Measurements from ENCODE around the gene TMED1.
"Not testable (repeated sequence)": the region's sequence is repeated elsewhere in the genome, so short reads cannot be mapped to it uniquely, and the experiment has no call there.

TMED1 gene, protein sequence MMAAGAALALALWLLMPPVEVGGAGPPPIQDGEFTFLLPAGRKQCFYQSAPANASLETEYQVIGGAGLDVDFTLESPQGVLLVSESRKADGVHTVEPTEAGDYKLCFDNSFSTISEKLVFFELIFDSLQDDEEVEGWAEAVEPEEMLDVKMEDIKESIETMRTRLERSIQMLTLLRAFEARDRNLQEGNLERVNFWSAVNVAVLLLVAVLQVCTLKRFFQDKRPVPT

DNA sequence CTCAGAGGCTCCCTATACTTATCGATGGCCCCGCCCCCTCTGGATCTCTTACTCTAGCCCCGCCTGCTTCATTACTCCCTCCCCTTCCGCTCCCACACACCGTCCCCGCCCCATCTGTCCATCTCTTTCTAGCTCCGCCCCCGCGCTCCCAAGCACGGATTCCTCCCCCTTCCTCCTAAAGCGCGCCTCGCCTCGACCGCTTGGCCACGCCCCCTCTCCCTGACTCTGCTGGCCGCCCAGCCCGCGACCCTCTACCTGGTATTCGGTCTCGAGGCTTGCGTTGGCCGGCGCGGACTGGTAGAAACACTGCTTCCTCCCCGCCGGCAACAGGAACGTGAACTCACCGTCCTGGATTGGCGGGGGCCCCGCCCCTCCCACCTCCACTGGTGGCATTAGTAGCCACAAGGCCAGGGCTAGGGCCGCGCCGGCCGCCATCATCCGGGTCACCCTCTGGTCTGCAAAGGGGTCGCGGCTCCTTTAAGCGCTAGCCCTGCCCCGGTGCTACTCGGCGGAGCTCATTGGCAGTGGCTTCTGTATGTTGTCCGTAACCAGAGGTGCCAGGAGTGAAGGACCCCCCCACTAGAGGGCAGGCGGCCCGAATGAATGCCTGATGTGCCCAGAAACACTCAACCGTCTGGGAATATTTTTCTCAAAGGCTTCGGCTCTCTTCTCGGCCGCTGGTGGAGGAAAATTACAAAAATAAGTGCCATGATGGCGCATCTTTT is at the start of gene TMED1:
TSS of gene TMED1 (minus strand) at position 459 of the 725 bp plus-strand sequence. CDS start at position 438, 21 bp downstream.
- peak; percentile 96 for DNase-seq

GRCh38 chr19:10885201-10886169 is 49.5 kb upstream of the TMED1 start:
- no peak for DNase-seq

DNA sequence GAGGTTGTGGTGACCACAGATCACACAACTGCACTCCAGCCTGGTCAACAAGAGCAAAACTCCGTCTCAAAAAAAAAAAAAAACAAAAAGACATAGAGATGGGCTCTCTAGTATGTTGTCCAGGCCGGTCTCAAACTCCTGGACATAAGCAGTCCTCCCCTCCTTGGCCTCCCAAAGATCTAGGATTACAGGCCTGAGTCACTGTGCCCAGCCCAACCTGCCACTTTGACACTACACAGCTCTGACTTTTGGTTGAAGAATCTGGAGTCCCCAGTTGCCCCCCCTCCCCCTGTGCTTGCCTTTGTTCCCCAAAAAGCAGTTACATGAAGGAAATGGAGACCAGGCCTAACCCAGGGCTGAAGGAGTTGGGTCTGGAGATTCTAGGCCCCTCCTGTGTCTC is 48.3 kb upstream of the TMED1 start:
- DNase-seq, result no peak

GRCh38 chr19:10882108-10882457 is 46.1 kb upstream of the TMED1 start:
- no peak for DNase-seq

GRCh38 chr19:10881403-10882107 is 45.5 kb upstream of the TMED1 start:
- DNase-seq, result no peak

DNA sequence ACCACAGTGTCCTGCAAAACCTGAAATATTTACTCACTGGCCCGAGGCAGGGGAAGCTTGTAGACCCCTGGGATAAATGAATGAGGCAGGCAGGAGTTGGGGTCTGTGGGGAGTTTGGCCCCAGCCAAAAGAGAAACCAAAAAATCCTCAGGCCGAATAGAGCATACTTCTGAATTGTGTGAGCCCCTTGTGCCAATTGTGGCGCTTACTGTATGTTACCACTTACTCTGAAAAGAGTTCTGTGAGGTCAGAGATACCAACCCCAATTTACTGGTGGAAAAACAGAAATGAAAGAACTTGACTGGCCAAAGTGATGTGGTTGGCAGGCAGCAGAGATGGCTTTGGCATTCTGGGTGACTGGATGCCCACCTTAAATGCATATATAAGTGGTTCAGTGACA is 42.2 kb upstream of the TMED1 start:
- DNase-seq, result no peak

- DNase-seq, result not testable (repeated sequence)
These were observed 41.6 kb upstream of the TMED1 start for GRCh38 chr19:10877608-10878007.

DNA sequence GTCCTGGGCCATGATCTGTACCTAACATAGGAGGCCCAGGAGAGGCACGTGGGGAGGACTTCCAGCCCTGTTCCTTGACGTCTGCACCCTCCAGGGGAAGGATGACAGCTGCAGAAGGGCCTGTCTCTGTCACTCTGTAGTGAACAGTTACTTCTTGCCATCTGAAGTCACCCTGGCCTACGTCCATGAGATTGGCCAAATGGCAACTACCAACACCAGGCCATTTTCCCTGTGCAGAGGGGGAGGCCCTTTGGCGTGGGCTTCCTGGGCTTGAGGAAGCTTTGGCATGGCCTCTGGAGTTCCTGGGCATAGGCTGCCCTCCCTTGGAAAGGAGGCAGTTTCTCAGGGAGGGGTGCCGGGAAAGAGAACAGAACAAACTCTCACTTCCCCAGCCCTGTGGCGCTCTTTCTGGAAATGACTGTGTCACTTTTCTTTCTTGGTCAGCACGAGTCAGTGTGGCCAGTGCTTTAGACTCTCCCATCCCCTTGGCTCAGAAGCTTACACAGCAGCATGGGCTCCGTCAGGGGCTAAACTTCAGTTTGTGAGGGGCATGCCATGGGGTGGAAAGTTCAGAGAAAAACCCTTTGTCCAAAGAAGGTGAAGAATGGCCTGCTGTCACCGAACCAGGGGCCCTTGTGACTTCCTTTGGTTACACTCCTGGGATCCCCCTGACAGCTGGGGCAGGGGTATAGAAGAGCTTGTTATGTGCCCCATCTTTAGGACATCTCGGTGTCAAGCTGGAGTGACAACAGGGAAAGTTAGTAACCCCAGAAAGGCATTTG is 40.6 kb upstream of the TMED1 start:
- DNase-seq, result no peak

DNA sequence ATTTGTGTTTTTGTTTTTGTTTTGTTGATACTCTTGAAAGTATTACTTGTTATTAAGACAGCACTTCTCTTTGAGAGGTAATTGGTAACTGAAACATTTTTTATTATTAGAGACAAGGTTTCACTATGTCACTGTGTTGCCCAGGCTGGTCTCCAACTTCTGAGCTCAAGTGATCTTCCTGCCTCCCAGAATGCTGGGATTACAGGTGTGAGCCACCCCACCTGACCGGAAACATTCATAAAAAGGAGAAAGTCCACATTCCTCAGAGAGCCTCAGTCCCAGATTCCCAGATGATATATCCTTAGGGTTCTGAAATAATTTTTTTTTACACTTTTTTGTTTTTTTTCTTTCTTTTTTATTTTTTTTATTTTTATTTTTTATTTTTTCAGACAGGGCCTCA is 38.0 kb upstream of the TMED1 start:
- DNase-seq, result no peak

GRCh38 chr19:10872546-10873107 is 36.6 kb upstream of the TMED1 start:
- DNase-seq, result no peak

DNA sequence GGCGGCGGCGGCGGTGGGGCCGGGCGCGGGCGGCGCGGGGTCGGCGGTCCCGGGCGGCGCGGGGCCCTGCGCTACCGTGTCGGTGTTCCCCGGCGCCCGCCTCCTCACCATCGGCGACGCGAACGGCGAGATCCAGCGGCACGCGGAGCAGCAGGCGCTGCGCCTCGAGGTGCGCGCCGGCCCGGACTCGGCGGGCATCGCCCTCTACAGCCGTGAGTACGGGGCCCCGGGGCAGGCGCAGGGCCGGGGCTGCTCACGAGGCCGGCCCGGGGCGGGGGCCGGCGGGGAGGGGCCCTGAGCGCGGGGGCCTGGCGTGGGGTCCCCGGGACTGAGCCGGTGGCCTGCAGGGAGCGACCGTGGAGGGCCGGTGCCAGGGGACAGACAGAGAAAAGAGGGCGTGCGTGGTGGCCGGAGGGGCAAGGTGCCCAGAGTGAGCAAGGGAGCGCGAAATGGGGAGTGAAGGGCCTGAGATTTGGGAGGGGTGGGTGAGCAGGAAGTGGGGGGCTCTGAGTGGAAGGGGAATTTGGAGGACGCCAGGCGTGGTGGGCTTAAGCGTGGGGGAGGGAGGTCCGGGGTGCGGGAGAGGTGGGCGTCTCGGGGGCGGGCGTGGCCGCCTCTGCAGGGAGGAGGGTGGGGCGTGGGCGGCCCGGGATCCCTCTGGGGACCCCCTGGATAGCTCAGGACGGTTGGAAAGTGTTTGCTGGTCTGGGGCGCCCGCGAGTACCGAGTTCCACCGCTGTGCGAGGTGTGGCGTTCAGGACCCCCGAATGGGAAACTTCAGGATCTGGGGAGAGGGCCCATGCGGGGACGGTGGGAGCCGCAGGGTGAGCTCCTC is 35.9 kb upstream of the TMED1 start:
- DNase-seq, result no peak

DNA sequence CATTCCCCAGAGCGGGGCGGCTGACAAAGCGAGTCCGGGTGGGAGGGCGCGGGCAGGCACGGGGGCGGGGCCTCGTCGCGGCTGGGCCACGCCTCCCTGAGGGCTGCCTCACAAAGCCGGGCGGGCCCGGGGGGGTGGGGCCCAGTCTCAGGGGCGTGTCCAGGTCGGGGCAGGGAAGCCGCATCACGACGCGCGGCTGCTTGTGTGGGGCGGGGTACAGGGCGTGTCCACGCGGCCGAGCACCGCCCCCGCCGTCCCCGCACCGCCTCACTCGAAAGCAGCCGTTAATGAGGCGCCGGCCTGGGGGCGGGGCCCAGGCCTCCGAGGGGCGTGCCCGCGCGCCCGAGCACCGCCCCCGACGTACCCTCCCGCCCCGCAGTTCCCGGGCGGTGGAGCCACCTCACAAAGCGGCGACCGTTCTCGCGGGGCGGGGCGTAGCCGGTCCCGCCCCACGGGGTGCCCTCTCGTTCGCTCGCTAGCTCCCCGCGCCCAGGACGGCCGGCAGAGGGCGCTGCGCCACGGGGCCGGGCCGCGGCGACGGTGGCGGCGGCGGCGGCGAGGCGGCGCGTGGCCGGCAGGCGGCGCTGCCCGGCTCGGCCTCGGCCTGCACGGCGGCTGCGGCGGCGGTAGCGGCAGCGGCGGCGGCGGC is 35.1 kb upstream of the TMED1 start, which contains the start of gene CARM1:
TSS of gene CARM1 (plus strand) at position 599 of the 649 bp plus-strand sequence. CDS start 150 bp downstream, outside the sequence.
- peak; percentile 89 for DNase-seq

- DNase-seq, result no peak
These were observed 34.5 kb upstream of the TMED1 start for GRCh38 chr19:10870501-10870954.

DNA sequence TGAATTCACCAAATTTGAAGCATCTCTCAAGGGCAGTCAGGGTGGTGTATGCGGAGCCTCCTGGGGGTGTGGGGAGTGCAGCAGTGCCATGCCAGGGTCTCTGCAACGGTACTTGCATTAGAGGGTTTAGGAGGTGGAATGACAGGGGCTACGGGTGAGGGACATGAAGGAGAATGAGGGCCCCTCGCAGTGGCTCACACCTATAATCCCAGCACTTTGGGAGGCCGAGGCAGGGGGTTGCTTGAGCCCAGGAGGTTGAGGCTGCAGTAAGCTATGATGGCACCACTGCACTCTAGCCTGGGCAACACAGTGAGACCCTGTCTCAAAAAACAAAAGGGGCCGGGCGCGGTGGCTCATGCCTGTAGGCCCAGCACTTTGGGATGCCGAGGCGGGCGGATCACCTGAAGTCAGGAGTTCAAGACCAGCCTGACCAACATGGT is 33.9 kb upstream of the TMED1 start:
- not testable (repeated sequence) for DNase-seq

GRCh38 chr19:10868872-10869547 is 33.0 kb upstream of the TMED1 start:
- no peak for DNase-seq

- DNase-seq, result no peak
These were observed 30.5 kb upstream of the TMED1 start for GRCh38 chr19:10866495-10866894.

- DNase-seq, result peak; percentile 53
These were observed 28.5 kb upstream of the TMED1 start for GRCh38 chr19:10864538-10864899.

DNA sequence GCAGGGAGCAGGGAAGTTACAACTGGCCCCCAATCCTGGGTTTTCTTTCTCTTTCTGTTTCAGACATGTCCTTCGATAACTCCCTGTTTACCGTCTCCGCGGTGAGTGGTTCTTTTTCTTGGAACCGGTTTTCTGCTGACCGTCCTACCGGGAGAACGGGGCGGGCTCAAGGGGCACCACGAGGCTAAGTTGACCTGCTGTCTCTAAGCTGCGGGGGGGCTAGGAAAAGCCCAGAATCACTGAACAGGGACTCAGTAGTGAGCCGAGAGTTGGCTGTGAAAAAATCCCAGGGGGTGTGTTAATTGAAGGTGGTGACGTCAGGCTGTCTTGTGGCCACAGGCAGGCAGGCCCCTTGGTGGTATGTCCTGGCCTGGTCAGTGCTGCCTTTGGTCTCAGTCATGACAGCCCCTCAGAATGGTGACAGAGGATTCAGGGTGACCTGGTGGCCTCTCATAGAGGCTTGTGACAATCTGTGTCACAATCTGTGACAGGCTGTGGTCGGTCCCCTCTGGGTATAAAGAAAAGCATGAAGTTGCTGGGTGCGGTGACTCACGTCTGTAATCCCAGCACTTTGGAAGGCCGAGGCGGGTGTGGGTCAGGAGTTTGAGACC is 27.2 kb upstream of the TMED1 start:
- no peak for DNase-seq

DNA sequence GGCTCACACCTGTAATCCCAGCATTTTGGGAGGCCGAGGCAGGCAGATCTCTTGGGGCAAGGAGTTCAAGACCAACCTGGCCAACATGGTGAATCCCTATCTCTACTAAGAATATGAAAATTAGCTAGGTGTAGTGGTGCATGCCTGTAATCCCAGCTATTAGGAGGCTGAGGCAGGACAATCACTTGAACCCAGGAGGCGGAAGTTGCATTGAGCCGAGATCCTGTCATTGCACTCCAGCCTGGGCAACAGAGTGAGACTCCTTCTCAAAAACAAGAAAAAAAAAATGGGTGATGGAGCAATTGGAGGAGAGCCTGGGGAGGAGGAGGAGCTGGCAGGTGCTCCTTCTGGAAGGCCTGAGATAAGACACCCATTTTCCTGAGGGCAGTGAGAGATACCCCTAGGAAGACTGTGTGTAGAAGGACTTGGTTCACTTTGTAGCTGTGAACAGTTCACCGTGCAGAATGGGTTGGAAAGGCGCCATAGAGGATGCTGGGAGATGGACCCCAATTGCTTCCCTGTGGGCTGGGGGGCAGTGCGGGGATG is 26.6 kb upstream of the TMED1 start:
- DNase-seq, result no peak

All from DMS 273 treated with DMSO at 0.1 percent for 48 hours (cell line).